ENCODE measurements around the gene OPCML.

OPCML gene

GRCh38 chr11:132910011-132910760 lies 622.1 kb downstream of the OPCML start:
- Histone ChIP-seq H3K27me3 (ENCODE audit: insufficient read depth, low read length, poor library complexity, severe bottlenecking) (no peaks in the 10 kb centered on the region), H3K9me2 (replicated peaks; ENCODE audit: low read depth, low read length) (no peaks in the 10 kb centered on the region), H3K4me2 (ENCODE audit: low read depth, low read length, poor library complexity, severe bottlenecking) (no peak overlapping the region), H3K4me1 (ENCODE audit: insufficient read depth, low read length, poor library complexity, severe bottlenecking) (no peaks in the 10 kb centered on the region), H2AFZ (ENCODE audit: low read length) (no peak overlapping the region), H3K9ac (ENCODE audit: low read depth, low read length, poor library complexity, severe bottlenecking) (no peak overlapping the region), H3F3A (ENCODE audit: low read depth) (no peaks in the 10 kb centered on the region), H3K36me3 (ENCODE audit: insufficient read depth, low read length) (no peaks in the 10 kb centered on the region), H3K9me3 (ENCODE audit: insufficient read depth, low read depth, low read length) (peaks cover 4% of the 10 kb centered on the region; the same call in 1 of the 2 replicates), H3K4me3 (ENCODE audit: low read length, poor library complexity, severe bottlenecking) (no peak overlapping the region), H3K79me2 (ENCODE audit: insufficient read depth, low read length) (no peaks in the 10 kb centered on the region), H4K20me1 (ENCODE audit: insufficient read depth, low read length, poor library complexity, severe bottlenecking) (no peaks in the 10 kb centered on the region)
- no peak for TF ChIP-seq EZH2phosphoT487 (IDR thresholded peaks at IDR 0.05; ENCODE audit: borderline replicate concordance)
- no peak for TF ChIP-seq CTCF (conservative IDR thresholded peaks at IDR 0.05; ENCODE audit: low read length)

GRCh38 chr11:132909021-132909606 lies 623.2 kb downstream of the OPCML start:
- Histone ChIP-seq H3K27me3 (ENCODE audit: insufficient read depth, low read length, poor library complexity, severe bottlenecking) (no peaks in the 10 kb centered on the region), H3K9me2 (replicated peaks; ENCODE audit: low read depth, low read length) (no peaks in the 10 kb centered on the region)

GRCh38 chr11:132908414-132908810 lies 623.9 kb downstream of the OPCML start:
- H2AFZ ChIP-seq (ENCODE audit: low read length): no peak overlapping the region
- peaks cover 4% of the 10 kb centered on the region; the same call in 1 of the 2 replicates for H3K9me3 ChIP-seq (ENCODE audit: insufficient read depth, low read depth, low read length)
- H3K36me3 ChIP-seq (ENCODE audit: insufficient read depth, low read length): no peaks in the 10 kb centered on the region
- no peaks in the 10 kb centered on the region for H3K4me1 ChIP-seq (ENCODE audit: insufficient read depth, low read length, poor library complexity, severe bottlenecking)
- no peaks in the 10 kb centered on the region for H3K9me2 ChIP-seq (replicated peaks; ENCODE audit: low read depth, low read length)
- no peaks in the 10 kb centered on the region for H4K20me1 ChIP-seq (ENCODE audit: insufficient read depth, low read length, poor library complexity, severe bottlenecking)
- no peak overlapping the region for H3K4me2 ChIP-seq (ENCODE audit: low read depth, low read length, poor library complexity, severe bottlenecking)
- H3K4me3 ChIP-seq (ENCODE audit: low read length, poor library complexity, severe bottlenecking): no peak overlapping the region
- no peak overlapping the region for H3K9ac ChIP-seq (ENCODE audit: low read depth, low read length, poor library complexity, severe bottlenecking)
- no peaks in the 10 kb centered on the region for H3K79me2 ChIP-seq (ENCODE audit: insufficient read depth, low read length)
- TF ChIP-seq EZH2phosphoT487 (IDR thresholded peaks at IDR 0.05; ENCODE audit: borderline replicate concordance): no peak
- TF ChIP-seq CTCF (conservative IDR thresholded peaks at IDR 0.05; ENCODE audit: low read length): no peak
- no peaks in the 10 kb centered on the region for H3F3A ChIP-seq (ENCODE audit: low read depth)
- H3K27me3 ChIP-seq (ENCODE audit: insufficient read depth, low read length, poor library complexity, severe bottlenecking): no peaks in the 10 kb centered on the region

More at GRCh38 chr11:132909021-132909606, 623.2 kb downstream of the OPCML start:
- Histone ChIP-seq H3K9me3 (ENCODE audit: insufficient read depth, low read depth, low read length) (peaks cover 4% of the 10 kb centered on the region; the same call in 1 of the 2 replicates), H4K20me1 (ENCODE audit: insufficient read depth, low read length, poor library complexity, severe bottlenecking) (no peaks in the 10 kb centered on the region), H2AFZ (ENCODE audit: low read length) (no peak overlapping the region), H3F3A (ENCODE audit: low read depth) (no peaks in the 10 kb centered on the region), H3K9ac (ENCODE audit: low read depth, low read length, poor library complexity, severe bottlenecking) (no peak overlapping the region), H3K4me3 (ENCODE audit: low read length, poor library complexity, severe bottlenecking) (no peak overlapping the region), H3K79me2 (ENCODE audit: insufficient read depth, low read length) (no peaks in the 10 kb centered on the region), H3K36me3 (ENCODE audit: insufficient read depth, low read length) (no peaks in the 10 kb centered on the region), H3K4me1 (ENCODE audit: insufficient read depth, low read length, poor library complexity, severe bottlenecking) (no peaks in the 10 kb centered on the region), H3K4me2 (ENCODE audit: low read depth, low read length, poor library complexity, severe bottlenecking) (no peak overlapping the region)
- no peak for TF ChIP-seq EZH2phosphoT487 (IDR thresholded peaks at IDR 0.05; ENCODE audit: borderline replicate concordance)
- no peak for TF ChIP-seq CTCF (conservative IDR thresholded peaks at IDR 0.05; ENCODE audit: low read length)
